KMS-11 (cell line): ENCODE data around the gene TAB2.

ENCODE experiments used
- H2AFZ ChIP-seq: fragments of 200-600 bp; sonication (generic); 2 replicates; pipeline ENCODE4 v1.6.1; 2016; ENCODE audit warnings: antibody characterized with exemption, mixed run types, low read depth
- H3K27ac ChIP-seq: fragments of 200-600 bp; sonication (generic); 2 replicates; pipeline ENCODE4 v1.6.1; 2016; ENCODE audit warnings: mild to moderate bottlenecking, mixed run types
- H3K27me3 ChIP-seq: fragments of 200-600 bp; sonication (generic); 2 replicates; pipeline ENCODE4 v1.6.1; 2017; ENCODE audit warnings: mild to moderate bottlenecking, low read depth, mixed run types, moderate library complexity; ENCODE audit not compliant: insufficient read depth
- H3K36me3 ChIP-seq: fragments of 200-600 bp; sonication (generic); 2 replicates; pipeline ENCODE4 v1.6.1; 2017; ENCODE audit warnings: mild to moderate bottlenecking, mixed run types; ENCODE audit not compliant: insufficient read depth
- H3K4me1 ChIP-seq: fragments of 200-600 bp; sonication (generic); 2 replicates; pipeline ENCODE4 v1.6.1; 2016; ENCODE audit warnings: mild to moderate bottlenecking, low read depth, mixed run types; ENCODE audit not compliant: poor library complexity, severe bottlenecking
- H3K4me2 ChIP-seq: fragments of 200-600 bp; sonication (generic); 2 replicates; pipeline ENCODE4 v1.7.0; 2016; ENCODE audit warnings: mild to moderate bottlenecking, mixed run types
- H3K4me3 ChIP-seq: fragments of 200-600 bp; sonication (generic); IDR thresholded peaks from 2 replicates; pipeline ENCODE4 v1.6.1; 2017; ENCODE audit warnings: low read depth, low read length, mixed read lengths; ENCODE audit not compliant: insufficient read depth
- H3K79me2 ChIP-seq: fragments of 200-600 bp; sonication (generic); 2 replicates; pipeline ENCODE4 v1.6.1; 2016; ENCODE audit warnings: low read depth, mixed run types; ENCODE audit not compliant: insufficient read depth
- H3K9ac ChIP-seq: fragments of 200-600 bp; sonication (generic); 2 replicates; pipeline ENCODE4 v1.6.1; 2016; ENCODE audit warnings: mild to moderate bottlenecking, mixed run types
- H4K20me1 ChIP-seq: fragments of 200-600 bp; sonication (generic); 2 replicates; pipeline ENCODE4 v1.6.1; 2016; ENCODE audit warnings: mild to moderate bottlenecking, mixed run types; ENCODE audit not compliant: insufficient read depth
- TF ChIP-seq, protein P1 (sequence below): fragments of 200-600 bp; sonication (generic); conservative IDR thresholded peaks from 2 replicates; pipeline ENCODE4 v1.6.1; 2017; ENCODE audit warnings: low read depth, mild to moderate bottlenecking, antibody characterized with exemption, low read length, moderate library complexity, mixed read lengths

TAB2 gene

GRCh38 chr6:149271348-149272340 is 45.9 kb upstream of the TAB2 start:
- Histone ChIP-seq H3K4me2 (no peak overlapping the region), H3K4me3 (no peak overlapping the region), H3K79me2 (no peaks in the 10 kb centered on the region), H3K9ac (no peak overlapping the region), H3K4me1 (no peaks in the 10 kb centered on the region), H3K27me3 (no peaks in the 10 kb centered on the region), H3K27ac (no peak overlapping the region), H3K36me3 (no peaks in the 10 kb centered on the region), H4K20me1 (no peaks in the 10 kb centered on the region), H2AFZ (no peak overlapping the region)
- TF ChIP-seq, protein P1, sequence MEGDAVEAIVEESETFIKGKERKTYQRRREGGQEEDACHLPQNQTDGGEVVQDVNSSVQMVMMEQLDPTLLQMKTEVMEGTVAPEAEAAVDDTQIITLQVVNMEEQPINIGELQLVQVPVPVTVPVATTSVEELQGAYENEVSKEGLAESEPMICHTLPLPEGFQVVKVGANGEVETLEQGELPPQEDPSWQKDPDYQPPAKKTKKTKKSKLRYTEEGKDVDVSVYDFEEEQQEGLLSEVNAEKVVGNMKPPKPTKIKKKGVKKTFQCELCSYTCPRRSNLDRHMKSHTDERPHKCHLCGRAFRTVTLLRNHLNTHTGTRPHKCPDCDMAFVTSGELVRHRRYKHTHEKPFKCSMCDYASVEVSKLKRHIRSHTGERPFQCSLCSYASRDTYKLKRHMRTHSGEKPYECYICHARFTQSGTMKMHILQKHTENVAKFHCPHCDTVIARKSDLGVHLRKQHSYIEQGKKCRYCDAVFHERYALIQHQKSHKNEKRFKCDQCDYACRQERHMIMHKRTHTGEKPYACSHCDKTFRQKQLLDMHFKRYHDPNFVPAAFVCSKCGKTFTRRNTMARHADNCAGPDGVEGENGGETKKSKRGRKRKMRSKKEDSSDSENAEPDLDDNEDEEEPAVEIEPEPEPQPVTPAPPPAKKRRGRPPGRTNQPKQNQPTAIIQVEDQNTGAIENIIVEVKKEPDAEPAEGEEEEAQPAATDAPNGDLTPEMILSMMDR = no peak

DNA sequence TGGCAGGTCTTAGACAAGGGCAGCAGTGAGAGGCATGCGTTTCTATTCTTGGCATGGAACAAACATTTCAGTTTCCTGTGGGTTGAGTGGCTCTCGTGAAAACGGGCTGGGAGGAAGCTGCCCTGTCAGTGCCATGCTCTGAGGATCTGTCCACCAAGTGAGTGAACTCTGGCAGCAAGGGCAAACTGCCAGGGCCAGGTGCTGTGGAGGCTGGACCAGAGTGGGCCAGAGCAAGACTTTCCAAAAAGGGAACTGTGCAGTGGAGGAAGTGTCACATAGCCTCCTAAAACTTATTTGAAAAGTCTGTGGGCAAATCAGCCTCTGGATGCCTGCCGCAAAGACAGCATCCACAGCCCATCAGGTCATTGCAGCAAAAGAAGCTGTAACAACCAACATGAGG is 44.2 kb upstream of the TAB2 start:
- Histone ChIP-seq H3K4me1 (no peaks in the 10 kb centered on the region), H2AFZ (no peak overlapping the region), H3K27me3 (no peaks in the 10 kb centered on the region), H3K36me3 (no peaks in the 10 kb centered on the region), H3K4me3 (no peak overlapping the region), H3K4me2 (no peak overlapping the region), H3K79me2 (no peaks in the 10 kb centered on the region), H3K9ac (no peak overlapping the region), H3K27ac (no peak overlapping the region), H4K20me1 (no peaks in the 10 kb centered on the region)
- TF ChIP-seq, protein P1 = no peak

DNA sequence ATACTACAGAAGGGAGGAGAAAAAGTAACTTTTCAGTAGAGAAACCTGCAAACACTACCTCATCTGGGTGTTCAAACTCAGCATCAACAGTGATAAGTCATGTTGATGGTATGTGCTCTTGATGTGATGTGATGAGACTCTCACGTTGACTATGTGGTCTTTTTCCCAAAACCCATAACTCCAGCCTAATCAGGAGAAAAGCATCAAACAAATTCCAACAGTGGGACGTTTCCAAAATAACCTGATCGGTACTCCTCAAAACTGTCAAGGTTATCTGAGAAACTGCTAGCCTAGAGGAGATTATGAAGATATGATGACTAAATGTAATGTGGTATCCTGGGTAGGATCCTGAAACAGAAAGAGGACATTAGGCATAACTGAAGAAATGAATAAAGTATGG is 41.9 kb upstream of the TAB2 start:
- H3K4me1 ChIP-seq = no peaks in the 10 kb centered on the region
- H4K20me1 ChIP-seq = no peaks in the 10 kb centered on the region
- no peak overlapping the region for H3K9ac ChIP-seq
- H3K27ac ChIP-seq = no peak overlapping the region
- H3K36me3 ChIP-seq = no peaks in the 10 kb centered on the region
- H3K79me2 ChIP-seq = no peaks in the 10 kb centered on the region
- no peak overlapping the region for H3K4me3 ChIP-seq
- TF ChIP-seq, protein P1 = no peak
- no peak overlapping the region for H3K4me2 ChIP-seq
- H2AFZ ChIP-seq = no peak overlapping the region
- H3K27me3 ChIP-seq = no peaks in the 10 kb centered on the region

- TF ChIP-seq, protein P1 = no peak
- no peak overlapping the region for H3K9ac ChIP-seq
- no peaks in the 10 kb centered on the region for H4K20me1 ChIP-seq
- H3K27ac ChIP-seq = no peak overlapping the region
- no peaks in the 10 kb centered on the region for H3K79me2 ChIP-seq
- H3K4me2 ChIP-seq = no peak overlapping the region
- no peak overlapping the region for H2AFZ ChIP-seq
- no peak overlapping the region for H3K4me3 ChIP-seq
- no peaks in the 10 kb centered on the region for H3K36me3 ChIP-seq
- no peaks in the 10 kb centered on the region for H3K27me3 ChIP-seq
- no peaks in the 10 kb centered on the region for H3K4me1 ChIP-seq
Observed at GRCh38 chr6:149277621-149278020, 39.9 kb upstream of the TAB2 start.
